Activated CD8-positive, alpha-beta memory T cell treated with anti-CD3 and anti-CD28 coated beads, Interleukin-2, amount 50 U/mL, for 1 hour (primary cell): ENCODE data around the gene PKP4.

Source experiments
- DNase-seq: peaks from one replicate; pipeline ENCODE4 v3.0.0-alpha.2; 2020; ENCODE audit errors: extremely low read depth

The PKP4 gene

GRCh38 chr2:158539176-158540005 is 82.6 kb downstream of the PKP4 start:
- no peak for DNase-seq

- DNase-seq, result no peak
These were observed 85.8 kb downstream of the PKP4 start for GRCh38 chr2:158542577-158542976.

DNA sequence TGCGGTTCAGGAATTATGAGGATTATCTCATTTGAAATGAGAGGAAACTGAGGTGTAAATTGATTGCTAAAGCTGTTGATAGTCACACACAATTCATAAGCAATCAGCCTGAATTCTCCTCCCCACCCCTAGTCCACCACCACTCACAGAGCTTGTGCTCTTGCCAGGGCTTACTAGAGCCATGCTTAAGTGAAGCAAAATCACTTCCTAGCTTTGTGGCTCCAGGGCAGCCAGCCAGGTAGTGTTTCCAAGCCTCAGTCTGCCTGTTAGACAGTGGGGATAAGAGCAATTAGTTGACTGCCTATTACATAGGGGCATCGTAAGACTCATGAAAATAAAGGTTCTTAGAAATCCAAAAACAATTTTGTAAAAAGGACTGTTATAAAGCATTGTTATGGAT is 87.2 kb downstream of the PKP4 start:
- no peak for DNase-seq

DNA sequence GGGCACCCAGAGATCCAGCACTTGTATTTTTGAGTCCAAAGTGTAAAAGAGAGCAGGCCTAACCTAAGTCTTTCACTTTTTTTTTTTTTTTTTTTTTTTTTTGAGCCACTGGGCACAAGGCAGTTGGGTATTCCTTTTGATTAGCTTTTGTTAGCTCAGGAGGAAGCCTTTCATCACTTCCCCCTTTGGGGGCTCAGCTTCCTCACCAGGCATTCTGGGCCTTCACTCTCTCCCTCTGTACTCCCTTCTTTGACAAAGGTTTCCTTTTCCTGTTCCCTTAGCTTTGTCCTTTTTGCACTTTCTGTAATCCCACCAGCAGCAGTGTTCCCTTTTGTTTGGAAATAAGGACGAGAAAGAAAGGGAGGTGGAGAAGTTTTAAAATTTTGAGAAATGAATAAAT is 88.2 kb downstream of the PKP4 start:
- no peak for DNase-seq

GRCh38 chr2:158546412-158547144 is 89.8 kb downstream of the PKP4 start:
- DNase-seq, result no peak

DNA sequence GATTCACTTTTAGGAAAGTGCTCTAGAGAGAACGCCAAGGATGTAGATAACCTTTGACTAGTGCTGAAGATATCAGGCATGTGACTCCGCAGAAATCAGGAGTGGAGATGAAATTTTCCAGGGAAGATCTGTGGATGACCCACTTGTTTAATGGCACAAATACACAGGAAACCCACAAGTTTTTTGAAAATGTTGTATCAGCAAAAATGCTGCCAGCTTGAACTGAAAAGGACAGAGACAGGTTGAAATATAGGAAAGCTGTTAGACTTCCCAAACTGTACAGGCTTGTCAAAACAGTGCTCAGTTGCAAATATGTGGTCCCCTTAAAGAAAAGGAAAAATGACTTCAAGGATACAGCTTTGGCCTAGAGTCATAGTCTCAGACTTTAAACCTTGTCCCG is 96.5 kb downstream of the PKP4 start:
- no peak for DNase-seq

DNA sequence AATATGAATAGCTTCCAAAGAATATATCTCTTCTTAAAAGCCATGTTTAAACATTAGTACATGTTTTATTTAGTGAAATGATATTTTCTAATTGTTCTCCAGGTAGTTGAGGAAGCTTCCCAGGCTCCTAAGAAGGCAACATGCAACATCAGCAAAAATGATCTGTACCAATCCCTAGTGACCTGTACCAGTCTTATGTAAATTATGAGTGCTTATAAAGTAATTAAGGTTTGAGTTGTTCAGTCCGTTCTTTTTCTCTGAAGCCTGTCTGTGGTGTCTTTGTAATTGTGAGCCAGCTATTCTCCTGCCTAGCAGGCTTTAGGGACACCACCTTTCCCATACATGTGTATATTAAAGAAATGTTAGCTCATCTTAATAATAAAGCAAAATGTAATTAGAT is 98.2 kb downstream of the PKP4 start:
- no peak for DNase-seq

- no peak for DNase-seq
These were observed 99.4 kb downstream of the PKP4 start for GRCh38 chr2:158556124-158556523.

GRCh38 chr2:158557752-158558151 is 101.0 kb downstream of the PKP4 start:
- no peak for DNase-seq

DNA sequence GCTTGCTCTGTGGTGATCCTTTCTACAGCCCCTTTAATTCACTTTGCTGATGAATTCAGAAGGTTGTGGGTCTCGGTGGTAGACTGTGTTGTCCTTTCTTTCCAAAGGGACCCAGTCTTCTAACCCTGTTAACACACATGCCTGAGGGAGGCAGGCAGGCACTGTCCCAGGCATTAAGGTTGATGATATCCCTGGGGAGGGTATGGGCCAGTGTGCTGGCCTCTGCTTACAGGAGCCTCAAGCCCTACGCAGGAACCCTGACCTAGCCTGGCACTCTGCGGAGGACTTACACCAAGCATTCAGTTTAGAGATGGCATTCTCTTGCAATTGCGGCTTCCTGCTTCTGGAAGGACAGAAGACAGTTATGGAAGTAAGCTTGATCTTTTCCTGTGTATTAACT is 102.5 kb downstream of the PKP4 start:
- DNase-seq, result no peak

DNA sequence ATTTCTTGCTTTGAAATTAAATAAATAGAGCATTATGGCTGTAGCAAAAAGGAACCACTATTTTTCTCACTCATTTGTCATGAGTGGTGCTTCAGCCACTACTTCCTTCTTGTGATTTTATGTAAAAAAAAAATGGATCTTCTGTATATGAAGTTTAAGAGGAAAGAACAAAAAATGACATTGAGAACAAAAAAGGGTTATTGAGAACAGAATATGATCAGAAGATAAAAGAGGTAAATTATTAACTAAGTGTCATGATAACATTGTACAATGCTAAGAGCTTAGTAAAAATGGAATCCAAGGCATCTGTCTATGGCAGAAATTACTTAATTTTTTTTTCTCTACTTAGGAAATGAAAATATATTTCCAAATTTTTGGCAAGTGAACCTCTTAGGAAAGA is 103.5 kb downstream of the PKP4 start:
- no peak for DNase-seq

DNA sequence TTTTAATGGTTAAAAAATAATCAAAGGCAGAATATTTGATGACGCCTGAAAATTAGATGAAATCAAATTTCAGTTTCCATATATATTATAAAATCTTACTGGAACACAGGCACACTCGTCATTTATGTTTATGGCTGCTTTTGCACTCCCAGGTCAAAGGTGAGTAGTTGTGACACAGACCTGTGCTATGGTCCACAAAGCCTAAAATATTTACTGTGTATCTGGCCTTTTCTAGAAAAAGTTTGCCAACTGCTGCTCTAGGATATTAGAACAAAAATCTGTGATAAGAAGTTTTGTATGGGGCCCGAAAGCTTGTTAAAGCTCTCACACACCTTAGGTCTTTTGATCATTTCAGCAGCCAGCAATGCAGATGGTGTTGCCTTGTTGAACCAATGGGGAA is 104.3 kb downstream of the PKP4 start:
- no peak for DNase-seq

DNA sequence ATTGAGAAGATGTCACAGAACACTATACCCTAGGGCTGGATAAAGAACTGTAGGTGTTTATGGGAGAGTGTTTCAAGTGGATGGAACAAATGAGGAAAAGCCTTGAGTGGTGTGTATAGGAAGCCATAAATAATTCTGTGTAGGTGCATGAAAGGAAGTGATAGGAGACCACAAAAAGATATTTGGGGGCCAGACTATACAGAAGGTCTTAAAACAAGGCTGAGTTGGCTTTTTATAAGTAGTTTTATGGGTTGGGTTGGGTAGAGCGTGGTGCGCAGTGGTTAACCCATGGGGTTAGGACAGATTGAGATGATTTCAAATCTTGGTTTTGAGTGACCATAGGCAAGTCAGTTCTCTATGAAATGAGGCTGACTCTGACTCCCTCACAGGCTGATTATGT is 110.5 kb downstream of the PKP4 start:
- DNase-seq, result no peak

DNA sequence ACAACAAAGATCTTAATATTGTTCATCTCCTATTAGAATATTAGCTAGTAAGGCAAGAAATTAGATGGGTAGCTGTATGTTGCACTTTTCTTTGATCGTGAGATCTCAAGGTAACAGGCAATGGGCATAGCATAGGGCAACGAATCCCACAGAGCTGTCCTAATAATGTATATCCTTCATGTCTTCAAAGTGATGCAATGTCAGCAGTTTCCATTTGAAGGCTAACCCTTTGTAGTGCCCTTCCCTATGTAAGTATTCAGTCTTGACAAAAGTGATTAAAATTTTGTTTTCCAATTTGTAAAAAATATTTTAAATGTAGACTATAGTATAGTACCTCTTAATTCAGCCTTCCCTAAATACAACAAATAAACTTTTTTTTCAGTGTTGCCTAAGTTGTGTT is 112.5 kb downstream of the PKP4 start:
- DNase-seq, result no peak

DNA sequence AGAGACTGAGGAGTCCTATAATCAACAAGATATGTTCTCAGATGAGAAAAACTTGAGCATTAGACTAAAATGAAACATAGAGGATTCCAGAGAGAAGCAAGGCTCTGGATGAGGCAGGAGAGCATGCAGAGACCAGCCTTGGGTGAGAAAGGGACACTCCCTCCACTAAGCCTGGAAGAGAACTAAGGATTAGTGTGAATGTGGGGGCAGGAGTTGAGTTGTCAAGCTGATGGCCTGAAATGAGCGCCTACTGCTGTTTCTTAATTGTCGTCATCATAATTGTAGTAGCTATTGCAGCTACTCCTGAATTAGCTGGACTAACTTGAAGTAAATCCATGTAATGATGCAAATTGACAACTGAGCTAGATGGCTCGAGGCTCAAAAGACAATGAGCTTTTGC is 114.1 kb downstream of the PKP4 start:
- DNase-seq, result no peak

DNA sequence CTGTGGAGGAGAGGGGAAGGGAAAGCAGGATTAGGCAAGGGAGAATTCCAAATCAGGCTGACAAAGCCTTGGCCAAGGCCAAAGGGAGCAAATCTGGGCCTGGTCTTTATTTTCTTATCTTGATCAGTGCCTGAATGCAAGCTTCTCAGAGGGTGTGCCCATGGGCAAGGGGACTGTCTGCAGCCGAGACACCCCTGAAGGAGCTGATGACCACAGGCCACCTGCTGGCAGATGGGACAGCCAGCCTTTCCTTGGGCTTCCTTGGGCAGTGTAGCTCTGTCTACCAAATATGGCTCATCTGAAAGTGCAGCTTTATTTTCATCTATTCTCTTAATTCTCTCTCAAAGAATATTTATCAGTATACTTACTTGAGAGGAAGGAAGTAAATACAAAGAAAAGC is 117.0 kb downstream of the PKP4 start:
- DNase-seq, result no peak

GRCh38 chr2:158575051-158575635 is 118.4 kb downstream of the PKP4 start:
- no peak for DNase-seq

DNA sequence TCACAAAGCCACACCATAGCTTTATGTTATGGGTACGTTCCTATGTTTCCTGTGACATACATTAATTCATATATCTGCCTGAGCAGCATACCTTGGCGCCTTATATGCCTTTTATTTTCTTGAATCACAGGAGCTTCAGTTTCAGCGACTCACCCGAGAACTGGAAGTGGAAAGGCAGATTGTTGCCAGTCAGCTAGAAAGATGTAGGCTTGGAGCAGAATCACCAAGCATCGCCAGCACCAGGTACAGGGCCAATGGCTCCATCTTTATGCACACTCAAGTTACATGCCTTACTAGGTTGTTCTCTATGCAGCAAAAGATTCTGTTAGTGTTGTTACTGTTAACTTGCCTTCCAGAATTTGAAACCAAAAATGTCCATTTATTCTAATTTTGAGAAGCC is 120.4 kb downstream of the PKP4 start:
- DNase-seq, result no peak

DNA sequence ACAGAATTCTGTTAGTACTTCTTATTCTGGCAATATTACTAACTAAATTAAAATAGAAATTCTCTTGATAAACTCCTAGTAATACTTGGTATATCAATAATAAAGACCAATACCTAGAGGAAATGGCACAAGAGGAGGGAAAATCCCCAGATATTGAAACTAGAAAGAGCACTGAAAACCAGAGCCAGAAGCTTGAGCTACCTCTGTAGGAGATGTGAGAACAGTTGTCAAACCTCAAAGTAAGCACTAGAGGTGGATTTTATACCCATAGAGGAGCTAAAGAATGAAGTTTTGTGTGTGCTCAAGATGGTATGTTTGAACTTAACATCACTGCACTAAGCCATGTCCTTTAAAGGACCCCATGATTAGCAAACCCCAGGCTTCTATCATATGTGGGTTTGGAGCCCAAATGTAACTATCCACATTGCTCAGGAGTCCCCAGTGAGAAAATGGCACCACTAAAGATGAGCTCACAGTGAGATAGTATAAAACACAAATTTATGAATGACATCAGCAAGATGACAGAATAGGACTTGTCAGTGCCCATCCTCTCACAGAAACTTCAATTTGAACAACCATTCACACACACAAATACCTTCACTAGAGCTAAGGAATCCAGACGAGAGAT is 122.1 kb downstream of the PKP4 start:
- no peak for DNase-seq

GRCh38 chr2:158579928-158580327 is 123.2 kb downstream of the PKP4 start:
- DNase-seq, result no peak

DNA sequence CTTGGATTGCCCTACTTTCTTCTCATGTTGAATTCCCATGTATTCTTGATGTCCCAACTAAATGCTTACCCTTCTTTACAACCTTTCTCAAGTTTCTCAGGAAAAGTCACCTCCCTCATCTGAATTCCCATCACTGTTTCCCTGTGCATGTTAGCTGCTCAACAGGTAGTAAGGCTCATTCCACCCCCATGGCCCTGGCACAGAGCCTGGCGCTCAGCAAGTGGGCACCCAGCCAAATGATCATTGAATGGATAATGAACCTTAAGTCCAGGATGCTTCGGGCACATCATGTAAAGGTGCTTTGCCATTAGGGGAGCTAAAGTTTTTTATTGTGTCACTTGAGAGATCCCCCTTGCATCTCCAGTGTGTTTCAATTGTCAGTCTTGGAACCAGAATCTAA is 124.0 kb downstream of the PKP4 start:
- DNase-seq, result no peak

- DNase-seq, result no peak
These were observed 125.9 kb downstream of the PKP4 start for GRCh38 chr2:158582670-158583069.

DNA sequence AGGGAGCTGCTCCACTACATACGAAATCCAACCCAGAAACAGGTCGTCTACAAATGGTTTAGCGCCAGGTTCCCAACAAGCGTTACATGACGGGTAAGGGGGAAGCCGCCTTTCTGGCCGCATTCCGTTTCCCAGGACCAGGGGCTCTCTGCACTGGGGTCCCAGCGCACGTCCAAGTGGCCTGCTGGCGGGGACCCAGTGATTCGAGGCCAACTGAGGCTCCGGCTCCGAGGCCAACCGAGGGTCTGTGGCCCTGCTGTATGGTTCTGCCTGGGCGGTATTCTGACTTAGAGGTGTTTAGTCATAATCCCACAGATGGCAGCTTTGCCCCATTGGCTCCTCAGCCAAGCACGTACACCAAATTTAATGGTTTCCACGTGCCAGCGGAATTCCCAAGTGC is 127.2 kb downstream of the PKP4 start:
- DNase-seq, result no peak
